Bronchial epithelial cell (primary cell): ENCODE measurements around the gene ZNF184. TPM values are rescaled to one million over a fixed set of nuclear protein-coding genes. Genes with fewer than 3 reads are reported as not detected.
"Not testable (repeated sequence)": the region's sequence is repeated elsewhere in the genome, so short reads cannot be mapped to it uniquely, and the experiment has no call there.

Source experiments
- DNase-seq: peaks from one replicate; pipeline ENCODE4 v3.0.0-alpha.2; 2010; ENCODE audit warnings: low read depth
- FAIRE-seq: peaks from 2 replicates; lab custom pipeline; 2011; peaks lifted over from hg19 to GRCh38; lab: Jason Lieb, UNC
- H3K27me3 ChIP-seq: 2 replicates; pipeline ENCODE4 v1.5.1; 2011; ENCODE audit warnings: low read length; ENCODE audit not compliant: control insufficient read depth, insufficient read depth
- H3K36me3 ChIP-seq: 2 replicates; pipeline ENCODE4 v1.5.1; 2011; ENCODE audit warnings: low read length; ENCODE audit not compliant: control insufficient read depth, insufficient read depth
- H3K4me3 ChIP-seq: 2 replicates; pipeline ENCODE4 v1.5.1; 2011; ENCODE audit warnings: mild to moderate bottlenecking, low read depth, low read length, control low read depth
- CTCF ChIP-seq: IDR thresholded peaks from 2 replicates; pipeline ENCODE4 v1.5.1; 2011; ENCODE audit warnings: mild to moderate bottlenecking, moderate library complexity, low read length, control low read depth, inconsistent platforms; ENCODE audit not compliant: insufficient read depth, severe bottlenecking
- total RNA-seq: library from RNA; depleted of rRNA; stranded (reverse); fragments of >200 nt; gene quantifications from 2 replicates; pipeline ENCODE4 v1.2.1, GENCODE V29; 2014

ZNF184 gene
- total RNA-seq, 1 donor from 2014 or later = 6.8 TPM

- Histone ChIP-seq H3K27me3 (no peaks in the 10 kb centered on the region), H3K4me3 (no peak overlapping the region), H3K36me3 (no peaks in the 10 kb centered on the region)
- FAIRE-seq (no peak), DNase-seq (no peak)
- no peak for TF ChIP-seq CTCF
Measured at GRCh38 chr6:27433714-27434113, 39.2 kb downstream of the ZNF184 start.

GRCh38 chr6:27428966-27429365 is 43.9 kb downstream of the ZNF184 start:
- H3K36me3 ChIP-seq = no peaks in the 10 kb centered on the region
- TF ChIP-seq CTCF = no peak
- H3K4me3 ChIP-seq = no peak overlapping the region
- DNase-seq (no peak), FAIRE-seq (no peak)
- H3K27me3 ChIP-seq = no peaks in the 10 kb centered on the region

- Histone ChIP-seq H3K27me3 (no peaks in the 10 kb centered on the region), H3K4me3 (no peak overlapping the region), H3K36me3 (no peaks in the 10 kb centered on the region)
- FAIRE-seq (no peak), DNase-seq (no peak)
- TF ChIP-seq CTCF = no peak
Measured at GRCh38 chr6:27428502-27428901, 44.4 kb downstream of the ZNF184 start.

GRCh38 chr6:27426045-27426620 is 46.8 kb downstream of the ZNF184 start:
- Histone ChIP-seq H3K4me3 (no peak overlapping the region), H3K27me3 (no peaks in the 10 kb centered on the region), H3K36me3 (no peaks in the 10 kb centered on the region)
- FAIRE-seq (no peak), DNase-seq (peak; percentile 4)
- no peak for TF ChIP-seq CTCF

GRCh38 chr6:27424851-27425250 is 48.1 kb downstream of the ZNF184 start:
- not testable (repeated sequence) for DNase-seq, H3K4me3 ChIP-seq, H3K36me3 ChIP-seq, FAIRE-seq, H3K27me3 ChIP-seq

GRCh38 chr6:27422651-27423332 is 50.1 kb downstream of the ZNF184 start:
- no peak for TF ChIP-seq CTCF
- Histone ChIP-seq H3K36me3 (no peaks in the 10 kb centered on the region), H3K27me3 (no peaks in the 10 kb centered on the region), H3K4me3 (no peak overlapping the region)
- FAIRE-seq (no peak), DNase-seq (no peak)
